Spleen (tissue), 11 donors: ENCODE data around the gene ERI3. TPM values are rescaled to one million over a fixed set of nuclear protein-coding genes. Genes with fewer than 3 reads are reported as not detected.
A peak's percentile ranks its signal among the peaks of the same experiment; 100 is the strongest.

Experiments
- DNase-seq: peaks from one replicate; pipeline ENCODE4 v3.0.0-alpha.2; 2020
- H3K27ac ChIP-seq, 8 donors: fragments of 200-600 bp; sonication (generic) in 7 of 8; 1 replicate in 4 of 8; 2 replicates in 4 of 8; pipeline versions ENCODE4 v1.5.0 to v1.8.0; 2016 to 2021; ENCODE audit warnings: inconsistent platforms in 4 of 8, mild to moderate bottlenecking in 4 of 8, moderate library complexity in 1 of 8
- H3K27me3 ChIP-seq, 7 donors: fragments of 200-600 bp; sonication (generic) in 6 of 7; replicated peaks in 1 of 7; 1 replicate in 4 of 7; 2 replicates in 3 of 7; pipeline versions ENCODE4 v1.5.0 to v1.8.0; 2016 to 2021; ENCODE audit warnings: inconsistent platforms in 3 of 7, mild to moderate bottlenecking in 1 of 7
- H3K36me3 ChIP-seq, 6 donors: fragments of 200-600 bp; sonication (generic) in 5 of 6; 1 replicate in 4 of 6; 2 replicates in 2 of 6; pipeline versions ENCODE4 v1.5.0 to v1.8.0; 2016 to 2021; ENCODE audit warnings: inconsistent platforms in 2 of 6
- H3K4me1 ChIP-seq, 6 donors: fragments of 200-600 bp; sonication (generic) in 5 of 6; 1 replicate in 3 of 6; 2 replicates in 3 of 6; pipeline versions ENCODE4 v1.5.0 to v1.8.0; 2016 to 2021; ENCODE audit warnings: inconsistent platforms in 3 of 6
- H3K4me3 ChIP-seq, 8 donors: fragments of 200-600 bp; sonication (generic) in 7 of 8; 1 replicate in 4 of 8; 2 replicates in 4 of 8; pipeline versions ENCODE4 v1.5.0 to v1.8.0; 2016 to 2021; ENCODE audit warnings: inconsistent platforms in 4 of 8, mild to moderate bottlenecking in 4 of 8, moderate library complexity in 2 of 8
- H3K9me3 ChIP-seq, 8 donors: fragments of 200-600 bp; sonication (generic) in 7 of 8; 1 replicate in 4 of 8; 2 replicates in 4 of 8; pipeline versions ENCODE4 v1.5.0 to v1.8.0; 2016 to 2021; ENCODE audit warnings: inconsistent platforms in 4 of 8
- CTCF ChIP-seq, 11 experiments: fragments of 200-600 bp in 7 of 11; fragments of 450-650 bp in 4 of 11; sonication (generic) in 4 of 11; IDR thresholded peaks in 8 of 11; conservative IDR thresholded peaks in 3 of 11; 1 replicate in 7 of 11; 2 replicates in 4 of 11; pipeline versions ENCODE4 v1.4.0 to v1.8.0; 2016 to 2021; ENCODE audit warnings: antibody characterized with exemption in 11 of 11, inconsistent platforms in 4 of 11, mild to moderate bottlenecking in 1 of 11
- POLR2A ChIP-seq, 3 donors: fragments of 450-650 bp; IDR thresholded peaks; one replicate each; pipeline ENCODE4 v1.5.1; 2017; ENCODE audit warnings: antibody characterized with exemption in 3 of 3, mild to moderate bottlenecking in 1 of 3
- POLR2AphosphoS5 ChIP-seq, 3 donors: sonication (generic); formaldehyde crosslinking; IDR thresholded peaks; one replicate each; pipeline ENCODE4 v1.5.1; 2017; ENCODE audit warnings: antibody characterized with exemption in 3 of 3
- WGBS, 5 donors: extraction: QIAGEN DNeasy Blood & Tissue Kit in 3 of 5; methylation state at CpG; one replicate each; pipeline versions ENCODE4 v1.1.5 to v1.1.7; 2013 to 2018; 5-methylcytosine and 5-hydroxymethylcytosine counted together
- intact Hi-C: fragments of 100-400 bp; cut with DNase I; formaldehyde crosslinking; loops from one replicate; pipeline ENCODE4 v1.15.0; 2023; ENCODE audit warnings: low total_unique reads
- polyA plus RNA-seq, 3 donors: library from polyadenylated mRNA; stranded (reverse); fragments of 200-250 nt; gene quantifications; one replicate each; pipeline ENCODE4 v1.2.1, GENCODE V29; 2013
- total RNA-seq, 7 donors: library from RNA; depleted of rRNA in 3 of 7; stranded (reverse); fragments of >200 nt in 3 of 7; fragmentation: NEBNext Ultra II Directional in 4 of 7; extraction: Animal tissue kit (Norgen Biotek cat#: 25700) in 4 of 7; gene quantifications; one replicate each; pipeline versions ENCODE4 v1.1.0 to v1.2.1, GENCODE V29; 2016 to 2021
- donor health status: healthy with polysubstance abuse.
- donor health status: DM: no; HTN: no; CAD: no; lungs with moderate emphysema.
- donor health status: DM: no; HTN: no; CAD: no.
- donor health status: Bipolar disorder and iron deficiency.
- donor health status: healthy.
- donor health status: DM: no; HTN: no; CAD: no.
- donor health status: DM: yes; HTN: yes; CAD: no.

The ERI3 gene
- total and polyA plus RNA-seq, 10 donors: 20.1 to 41.1 (median 27.3) TPM

GRCh38 chr1:44223187-44223610 lies 131.9 kb downstream of the ERI3 start:
- H3K27me3 ChIP-seq: no peaks in the 10 kb centered on the region
- H3K9me3 ChIP-seq: no peaks in the 10 kb centered on the region
- no peak for DNase-seq
- TF ChIP-seq POLR2AphosphoS5 (IDR thresholded peaks at IDR 0.05) (peak in 1 of 3 donors; percentile 4), POLR2A (IDR thresholded peaks at IDR 0.05) (no peak)
- peak overlapping the region in 1 of 8 donors; percentile 24 for H3K27ac ChIP-seq
- no peak overlapping the region for H3K4me3 ChIP-seq
- WGBS, 5 donors: 38 to 66% (median 48%) methylated on average over 11 of the region's 11 CpGs
- intact Hi-C loops: no loop called here
- H3K4me1 ChIP-seq: peaks cover 0 to 23% (median 8%) of the 10 kb centered on the region in 6 donors
- H3K36me3 ChIP-seq: peaks cover 0 to 45% (median 39%) of the 10 kb centered on the region in 6 donors

- peak overlapping the region in 1 of 8 donors; percentile 24 for H3K27ac ChIP-seq
- intact Hi-C loops: no loop called here
These were observed 132.5 kb downstream of the ERI3 start for GRCh38 chr1:44222397-44223186.

GRCh38 chr1:44221769-44222168 lies 133.3 kb downstream of the ERI3 start:
- Histone ChIP-seq H3K4me3 (no peak overlapping the region), H3K27ac (no peak overlapping the region), H3K9me3 (no peaks in the 10 kb centered on the region), H3K4me1 (peaks cover 0 to 23% (median 9%) of the 10 kb centered on the region in 6 donors), H3K27me3 (no peaks in the 10 kb centered on the region), H3K36me3 (peaks cover 0 to 59% (median 42%) of the 10 kb centered on the region in 6 donors)
- intact Hi-C loops: no loop called here
- no peak for DNase-seq
- peak in 1 of 3 donors; percentile 65 for TF ChIP-seq POLR2AphosphoS5 (IDR thresholded peaks at IDR 0.05)
- no peak for TF ChIP-seq CTCF (IDR thresholded peaks at IDR 0.05 in 8 of 11, conservative IDR thresholded peaks at IDR 0.05 in 3 of 11)
- 92 to 95% (median 94%) methylated on average over 23 of the region's 23 CpGs for WGBS, 5 donors

More at GRCh38 chr1:44222397-44223186, 132.5 kb downstream of the ERI3 start:
- Histone ChIP-seq H3K36me3 (peaks cover 0 to 51% (median 42%) of the 10 kb centered on the region in 6 donors), H3K4me1 (peaks cover 0 to 24% (median 8%) of the 10 kb centered on the region in 6 donors), H3K9me3 (no peaks in the 10 kb centered on the region), H3K27me3 (no peaks in the 10 kb centered on the region), H3K4me3 (no peak overlapping the region)
- 61 to 74% (median 68%) methylated on average over 3 to 5 of the region's 5 CpGs for WGBS, 5 donors
- no peak for DNase-seq
- peak; percentile 29 to 34 (median 33) for TF ChIP-seq POLR2AphosphoS5 (IDR thresholded peaks at IDR 0.05)
- TF ChIP-seq POLR2A (IDR thresholded peaks at IDR 0.05): no peak

- Histone ChIP-seq H3K27ac (peak overlapping the region in 2 of 8 donors; percentile 1 to 24), H3K9me3 (no peaks in the 10 kb centered on the region), H3K27me3 (no peaks in the 10 kb centered on the region), H3K4me1 (peaks cover 0 to 23% (median 10%) of the 10 kb centered on the region in 6 donors), H3K36me3 (peaks cover 0 to 69% (median 52%) of the 10 kb centered on the region in 6 donors), H3K4me3 (no peak overlapping the region)
- TF ChIP-seq POLR2A (IDR thresholded peaks at IDR 0.05): no peak
- TF ChIP-seq POLR2AphosphoS5 (IDR thresholded peaks at IDR 0.05): peak in 1 of 3 donors; percentile 50
- intact Hi-C loops: no loop called here
- WGBS, 5 donors: 78 to 91% (median 82%) methylated on average over 9 to 10 of the region's 10 CpGs
- DNase-seq: no peak
These were observed 134.3 kb downstream of the ERI3 start for GRCh38 chr1:44220755-44221154.

GRCh38 chr1:44220001-44220751 lies 134.9 kb downstream of the ERI3 start:
- H3K9me3 ChIP-seq: no peaks in the 10 kb centered on the region
- H3K27ac ChIP-seq: peak overlapping the region in 2 of 8 donors; percentile 1 to 24
- H3K36me3 ChIP-seq: peaks cover 0 to 75% (median 56%) of the 10 kb centered on the region in 6 donors
- TF ChIP-seq POLR2AphosphoS5 (IDR thresholded peaks at IDR 0.05): peak in 2 of 3 donors; percentile 18 to 62
- TF ChIP-seq CTCF (IDR thresholded peaks at IDR 0.05 in 8 of 11, conservative IDR thresholded peaks at IDR 0.05 in 3 of 11): no peak
- 78 to 88% (median 80%) methylated on average over 15 to 31 of the region's 31 CpGs for WGBS, 5 donors
- H3K4me3 ChIP-seq: no peak overlapping the region
- no peaks in the 10 kb centered on the region for H3K27me3 ChIP-seq
- intact Hi-C loops: no loop called here
- DNase-seq: peak; percentile 76
- H3K4me1 ChIP-seq: peaks cover 0 to 26% (median 11%) of the 10 kb centered on the region in 6 donors
